K562 (cell line): ENCODE data around the gene CIAO2A. TPM values are rescaled to one million over a fixed set of nuclear protein-coding genes. Genes with fewer than 3 reads are reported as not detected.
"Not testable (repeated sequence)": the region's sequence is repeated elsewhere in the genome, so short reads cannot be mapped to it uniquely, and the experiment has no call there.

Experiments used
- ATAC-seq: fragments of 200-7000 bp; cut with Tn5 transposase; 3 replicates; pipeline ENCODE4 v1.9.1; 2020; ENCODE audit warnings: moderate library complexity
- BruUV-seq: library from RNA; stranded (reverse); fragments of 400-500 nt; replicated peaks from 2 replicates; lab custom pipeline; 2021; lab: Mats Ljungman, UMichigan
- CTCF ChIA-PET: fragments of 300-600 bp; formaldehyde crosslinking; extraction: SDS; loops from one replicate; lab custom pipeline; 2021; ENCODE audit warnings: low intra/inter-chr PET ratio; lab: Yijun Ruan, JAX
- POLR2A ChIA-PET: fragments of 300-600, 350-650 bp; sonication (Branson Sonifier 250); formaldehyde crosslinking; extraction: SDS; loops from one replicate; lab custom pipeline; 2021; ENCODE audit warnings: antibody characterized with exemption, inconsistent platforms; lab: Yijun Ruan, JAX
- DNase-seq, 4 experiments: peaks; one replicate each; pipeline versions ENCODE4 v3.0.0 to v3.0.0-alpha.2; 2011 to 2018; ENCODE audit warnings: low spot score in 3 of 4, mixed read lengths in 3 of 4; ENCODE audit errors: extremely low read depth in 1 of 4
- FAIRE-seq: peaks from 2 replicates; lab custom pipeline; 2011; peaks lifted over from hg19 to GRCh38; lab: Jason Lieb, UNC
- H2AFZ ChIP-seq: 2 replicates; pipeline ENCODE4 v1.6.0; 2011; ENCODE audit warnings: low read depth, low read length, control low read depth, inconsistent platforms
- H3K27ac ChIP-seq: fragments of 200-600 bp; 3 replicates; pipeline ENCODE4 v1.8.0; 2011; ENCODE audit warnings: low read depth, mild to moderate bottlenecking, control low read depth, inconsistent platforms, low read length, moderate library complexity, mixed read lengths; ENCODE audit errors: extremely low read depth
- H3K27me3 ChIP-seq, 2 experiments: fragments of 300-600 bp in 1 of 2; 2 replicates in 1 of 2; 3 replicates in 1 of 2; pipeline versions ENCODE4 v1.6.0 to v1.8.0; 2011; ENCODE audit warnings: inconsistent platforms in 2 of 2, low read length in 2 of 2, mild to moderate bottlenecking in 1 of 2, mixed read lengths in 1 of 2, moderate library complexity in 1 of 2; ENCODE audit not compliant: control insufficient read depth in 2 of 2, insufficient read depth in 2 of 2
- H3K36me3 ChIP-seq: fragments of 300-600 bp; 3 replicates; pipeline ENCODE4 v1.8.0; 2011; ENCODE audit warnings: mild to moderate bottlenecking, low read length, inconsistent platforms; ENCODE audit not compliant: control insufficient read depth, insufficient read depth
- H3K4me1 ChIP-seq, 2 experiments: fragments of 200-600 bp in 1 of 2; replicated peaks in 1 of 2; 2 replicates in 1 of 2; 3 replicates in 1 of 2; pipeline versions ENCODE4 v1.5.1 to v1.8.0; 2011; ENCODE audit warnings: inconsistent platforms in 2 of 2, low read length in 2 of 2, mild to moderate bottlenecking in 1 of 2, mixed read lengths in 1 of 2, moderate library complexity in 1 of 2; ENCODE audit not compliant: control insufficient read depth in 2 of 2, insufficient read depth in 2 of 2
- H3K4me2 ChIP-seq: 2 replicates; pipeline ENCODE4 v1.6.1; 2011; ENCODE audit warnings: low read length, control low read depth, inconsistent platforms, mixed read lengths; ENCODE audit not compliant: insufficient read depth
- H3K4me3 ChIP-seq: fragments of 200-600 bp; sonication (generic), shearing (Covaris generic); 2 replicates; pipeline ENCODE4 v1.5.1; 2016; ENCODE audit warnings: control low read depth, inconsistent platforms
- H3K79me2 ChIP-seq: fragments of 200-600 bp; 3 replicates; pipeline ENCODE4 v1.8.0; 2011; ENCODE audit warnings: low read length, inconsistent platforms; ENCODE audit not compliant: control insufficient read depth, insufficient read depth
- H3K9ac ChIP-seq, 2 experiments: 2 replicates each; pipeline versions ENCODE4 v1.6.0 to v1.6.1; 2011; ENCODE audit warnings: low read depth in 2 of 2, low read length in 2 of 2, control low read depth in 1 of 2, inconsistent platforms in 1 of 2, mild to moderate bottlenecking in 1 of 2, mixed read lengths in 1 of 2; ENCODE audit not compliant: insufficient read depth in 1 of 2
- H3K9me1 ChIP-seq: one replicate; pipeline ENCODE4 v1.6.0; 2011; ENCODE audit warnings: inconsistent platforms, mild to moderate bottlenecking, low read length, moderate library complexity; ENCODE audit not compliant: control insufficient read depth, insufficient read depth
- H3K9me3 ChIP-seq: replicated peaks from 2 replicates; pipeline ENCODE4 v1.5.1; 2011; ENCODE audit warnings: low read depth, low read length, inconsistent platforms; ENCODE audit not compliant: control insufficient read depth, insufficient read depth
- H4K20me1 ChIP-seq: replicated peaks from 2 replicates; pipeline ENCODE4 v1.6.1; 2011; ENCODE audit warnings: low read length, inconsistent platforms, mixed read lengths; ENCODE audit not compliant: control insufficient read depth, insufficient read depth
- WGBS: fragments of 100-300 bp; shearing (Covaris generic); methylation state at CpG from one replicate; pipeline ENCODE4 v1.1.6; 2016; ENCODE audit warnings: low coverage, mixed read lengths; ENCODE audit not compliant: insufficient coverage; ENCODE audit errors: missing lambda C conversion rate; 5-methylcytosine and 5-hydroxymethylcytosine counted together
- in situ Hi-C: fragments of 300-500 bp; cut with MboI; formaldehyde crosslinking; loops from 4 replicates; pipeline ENCODE4 v1.15.0; 2018; ENCODE audit warnings: inconsistent platforms, mixed read lengths
- intact Hi-C: fragments of 100-400 bp; cut with micrococcal nuclease; formaldehyde crosslinking; loops from 2 replicates; pipeline ENCODE4 v1.14.2; 2022
- polyA plus RNA-seq, 8 experiments: library from polyadenylated mRNA; depleted of rRNA in 4 of 8; stranded (reverse) in 5 of 8; unstranded in 3 of 8; fragments of >200 nt; fragmentation: Nextera tagmentation in 2 of 8; fragmentation: Illumina TruSeq in 1 of 8; extraction: Ambion mirVana in 2 of 8; extraction: Trizol in 1 of 8; gene quantifications; 2 replicates each; pipeline versions ENCODE4 v1.2.1 to v1.2.3, GENCODE V29; 2011 to 2014; ENCODE audit warnings: inconsistent platforms in 1 of 8, missing spikeins in 1 of 8
- total RNA-seq, 7 experiments: library from RNA; depleted of rRNA in 6 of 7; stranded (reverse); fragments of >200 nt in 6 of 7; fragmentation: Illumina TruSeq in 2 of 7; extraction: Trizol in 2 of 7; gene quantifications; 2 replicates each; pipeline versions ENCODE4 v1.2.1 to v1.2.3, GENCODE V29; 2011 to 2021; ENCODE audit warnings: low replicate concordance in 1 of 7
- TF ChIP-seq, protein P1 (sequence below): fragments of 450-650 bp; formaldehyde crosslinking; IDR thresholded peaks from 2 replicates; pipeline ENCODE4 v1.4.0; 2020; ENCODE audit warnings: mild to moderate bottlenecking, mixed read lengths
- TF ChIP-seq, protein P2 (sequence below): sonication (generic); formaldehyde crosslinking; IDR thresholded peaks from 2 replicates; pipeline ENCODE4 v1.8.1; 2023; ENCODE audit warnings: mild to moderate bottlenecking, missing genetic modification reagents, moderate library complexity

CIAO2A gene
- total and polyA plus RNA-seq, 9 of the 15 experiments (the other 6 are each of a cell fraction or from before 2014, with no cell fraction given), result 161 to 429 (median 313) TPM

DNA sequence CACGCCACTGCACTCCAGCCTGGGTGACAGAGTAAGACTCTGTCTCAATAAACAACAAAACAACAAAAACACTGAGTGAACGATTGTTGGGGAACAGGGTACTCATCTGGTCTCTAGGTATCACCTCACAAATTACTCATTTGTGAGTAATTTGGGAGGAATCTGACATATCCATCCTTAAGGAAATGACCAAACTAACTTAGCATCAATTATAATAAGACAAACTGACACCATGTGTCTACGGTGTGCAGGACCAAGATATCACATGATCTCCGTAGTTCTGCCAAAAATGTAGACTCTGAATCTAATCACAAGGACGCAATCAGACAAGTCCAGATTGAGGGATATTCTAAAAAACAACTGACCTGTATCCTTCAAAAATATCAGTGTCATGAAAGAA, 35.4 kb downstream of the CIAO2A start:
- Histone ChIP-seq H2AFZ (0 out of 2 replicates have a peak overlapping the region, but pooled peaks have one; percentile 2), H3K36me3 (no peaks in the 10 kb centered on the region), H3K27ac (no peak overlapping the region), H3K9ac (no peak overlapping the region), H3K9me1 (no peaks in the 10 kb centered on the region), H3K79me2 (no peaks in the 10 kb centered on the region), H3K27me3 (no peaks in the 10 kb centered on the region), H3K9me3 (no peaks in the 10 kb centered on the region; the same call in 1 of the 2 replicates), H3K4me1 (no peaks in the 10 kb centered on the region), H3K4me2 (no peak overlapping the region), H3K4me3 (no peak overlapping the region), H4K20me1 (no peaks in the 10 kb centered on the region)
- TF ChIP-seq, protein P1, sequence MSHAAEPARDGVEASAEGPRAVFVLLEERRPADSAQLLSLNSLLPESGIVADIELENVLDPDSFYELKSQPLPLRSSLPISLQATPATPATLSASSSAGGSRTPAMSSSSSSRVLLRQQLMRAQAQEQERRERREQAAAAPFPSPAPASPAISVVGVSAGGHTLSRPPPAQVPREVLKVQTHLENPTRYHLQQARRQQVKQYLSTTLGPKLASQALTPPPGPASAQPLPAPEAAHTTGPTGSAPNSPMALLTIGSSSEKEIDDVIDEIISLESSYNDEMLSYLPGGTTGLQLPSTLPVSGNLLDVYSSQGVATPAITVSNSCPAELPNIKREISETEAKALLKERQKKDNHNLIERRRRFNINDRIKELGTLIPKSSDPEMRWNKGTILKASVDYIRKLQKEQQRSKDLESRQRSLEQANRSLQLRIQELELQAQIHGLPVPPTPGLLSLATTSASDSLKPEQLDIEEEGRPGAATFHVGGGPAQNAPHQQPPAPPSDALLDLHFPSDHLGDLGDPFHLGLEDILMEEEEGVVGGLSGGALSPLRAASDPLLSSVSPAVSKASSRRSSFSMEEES (CRISPR knock-in tag), result peak; percentile 74
- TF ChIP-seq, protein P2, sequence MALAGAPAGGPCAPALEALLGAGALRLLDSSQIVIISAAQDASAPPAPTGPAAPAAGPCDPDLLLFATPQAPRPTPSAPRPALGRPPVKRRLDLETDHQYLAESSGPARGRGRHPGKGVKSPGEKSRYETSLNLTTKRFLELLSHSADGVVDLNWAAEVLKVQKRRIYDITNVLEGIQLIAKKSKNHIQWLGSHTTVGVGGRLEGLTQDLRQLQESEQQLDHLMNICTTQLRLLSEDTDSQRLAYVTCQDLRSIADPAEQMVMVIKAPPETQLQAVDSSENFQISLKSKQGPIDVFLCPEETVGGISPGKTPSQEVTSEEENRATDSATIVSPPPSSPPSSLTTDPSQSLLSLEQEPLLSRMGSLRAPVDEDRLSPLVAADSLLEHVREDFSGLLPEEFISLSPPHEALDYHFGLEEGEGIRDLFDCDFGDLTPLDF (CRISPR knock-in tag), result no peak
- DNase-seq (no peak), FAIRE-seq (no peak), ATAC-seq (no peak)
- intact Hi-C loops (no loop called here), in situ Hi-C loops (loop anchor here (25.0 kb wide), 2 partner anchors 596 to 771 kb away; partner anchors contain the start of gene APH1B)
- ChIA-PET CTCF (no interaction called here), POLR2A (no interaction called here)
- 26% methylated on average over 5 of the region's 5 CpGs for whole genome bisulfite sequencing
- no TSS peak for BruUV-seq

DNA sequence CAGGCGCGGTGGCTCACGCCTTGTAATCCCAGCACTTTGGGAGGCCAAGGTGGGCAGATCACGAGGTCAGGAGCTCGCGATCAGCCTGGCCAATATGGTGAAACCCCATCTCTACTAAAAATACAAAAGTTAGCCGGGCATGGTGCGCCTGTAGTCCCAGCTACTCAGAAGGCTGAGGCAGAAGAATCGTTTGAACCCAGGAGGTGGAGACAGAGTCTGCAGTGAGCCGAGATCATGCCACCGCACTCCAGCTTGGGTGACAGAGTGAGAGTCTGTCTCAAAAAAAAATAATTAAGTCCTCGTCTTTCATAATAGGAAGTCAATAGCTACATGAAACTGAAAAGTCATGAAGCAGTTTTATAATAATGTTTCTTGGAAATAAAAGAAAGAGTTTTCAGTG, 40.0 kb downstream of the CIAO2A start:
- peaks cover 5 to 12% of the 10 kb centered on the region in 2 experiments; a peak in 3 of 5 replicates for H3K4me1 ChIP-seq
- H3K36me3 ChIP-seq, H3K4me2 ChIP-seq, DNase-seq, H3K79me2 ChIP-seq, BruUV-seq, H3K27me3 ChIP-seq, H3K9me3 ChIP-seq, H3K9me1 ChIP-seq, intact Hi-C loops, H3K27ac ChIP-seq, ATAC-seq, FAIRE-seq, H3K4me3 ChIP-seq, H3K9ac ChIP-seq, H2AFZ ChIP-seq, H4K20me1 ChIP-seq: not testable (repeated sequence)
- in situ Hi-C loops, result loop anchor here (5.0 to 25.0 kb wide), 4 partner anchors 231 to 766 kb away; partner anchors contain the start of gene APH1B
- CTCF ChIA-PET, result interaction anchor here (0.8 kb wide), 1 partner anchor 628 kb away, joined by 3 read pairs; no protein-coding TSS in a partner anchor
- 63% methylated on average over 12 of the region's 12 CpGs for WGBS
- POLR2A ChIA-PET, result interaction anchor here (0.8 kb wide), 1 partner anchor 338 kb away, joined by 3 read pairs; no protein-coding TSS in a partner anchor
